ENCODE results near the gene COL26A1. TPM values are rescaled to one million over a fixed set of nuclear protein-coding genes. Genes with fewer than 3 reads are reported as not detected.

Gene COL26A1
- total RNA-seq, 2 donors from 2014 or later: not detected

GRCh38 chr7:101436221-101436735 lies 73.6 kb downstream of the COL26A1 start:
- no peak overlapping the region for H3K4me3 ChIP-seq
- no peak for TF ChIP-seq CTCF (IDR thresholded peaks at IDR 0.05)
- no peaks in the 10 kb centered on the region for H3K9me3 ChIP-seq
- no peaks in the 10 kb centered on the region for H3K4me1 ChIP-seq
- H3K27ac ChIP-seq: no peak overlapping the region
- no peak for DNase-seq (ENCODE audit: low spot score)
- no peaks in the 10 kb centered on the region for H3K36me3 ChIP-seq
- peaks cover 0 to 4% of the 10 kb centered on the region in 2 donors for H3K27me3 ChIP-seq

- no peak for DNase-seq (ENCODE audit: low spot score)
- Histone ChIP-seq H3K27me3 (peaks cover 0 to 4% of the 10 kb centered on the region in 2 donors), H3K4me3 (no peak overlapping the region), H3K27ac (no peak overlapping the region), H3K9me3 (no peaks in the 10 kb centered on the region), H3K36me3 (no peaks in the 10 kb centered on the region), H3K4me1 (no peaks in the 10 kb centered on the region)
- no peak for TF ChIP-seq CTCF (IDR thresholded peaks at IDR 0.05)
Measured at GRCh38 chr7:101436857-101437576, 74.3 kb downstream of the COL26A1 start.

GRCh38 chr7:101441890-101442289 lies 79.2 kb downstream of the COL26A1 start:
- Histone ChIP-seq H3K4me3 (no peak overlapping the region), H3K9me3 (no peaks in the 10 kb centered on the region), H3K27ac (no peak overlapping the region), H3K36me3 (no peaks in the 10 kb centered on the region), H3K4me1 (no peaks in the 10 kb centered on the region), H3K27me3 (no peaks in the 10 kb centered on the region)
- TF ChIP-seq CTCF (IDR thresholded peaks at IDR 0.05): no peak
- no peak for DNase-seq (ENCODE audit: low spot score)

- no peak for DNase-seq (ENCODE audit: low spot score)
- no peaks in the 10 kb centered on the region for H3K27me3 ChIP-seq
Measured at GRCh38 chr7:101442426-101443070, 79.9 kb downstream of the COL26A1 start.

DNA sequence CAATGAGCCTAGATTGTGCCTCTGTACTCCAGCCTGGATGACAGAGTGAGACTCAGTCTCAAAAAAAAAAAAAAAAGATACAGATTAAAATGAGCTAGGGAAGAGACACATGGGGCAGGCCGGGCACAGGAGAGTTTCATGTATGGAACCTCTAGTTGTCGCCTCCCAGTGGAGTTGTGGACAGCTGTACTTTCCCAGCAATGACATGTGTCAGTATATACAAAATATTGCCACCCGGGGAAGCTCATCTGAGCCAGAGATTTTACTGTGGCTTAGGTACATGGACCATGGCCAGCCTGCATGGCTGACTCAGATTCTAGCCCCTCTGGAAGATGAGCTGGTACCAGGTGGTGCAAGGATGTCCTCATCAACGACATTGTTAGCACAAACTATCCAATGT lies 87.4 kb downstream of the COL26A1 start:
- H3K4me1 ChIP-seq: no peaks in the 10 kb centered on the region
- no peaks in the 10 kb centered on the region for H3K27me3 ChIP-seq
- H3K9me3 ChIP-seq: no peaks in the 10 kb centered on the region
- no peaks in the 10 kb centered on the region for H3K36me3 ChIP-seq
- no peak for DNase-seq (ENCODE audit: low spot score)
- H3K4me3 ChIP-seq: no peak overlapping the region
- TF ChIP-seq CTCF (IDR thresholded peaks at IDR 0.05): no peak
- H3K27ac ChIP-seq: no peak overlapping the region

More at GRCh38 chr7:101442426-101443070, 79.9 kb downstream of the COL26A1 start:
- no peaks in the 10 kb centered on the region for H3K9me3 ChIP-seq
- H3K4me1 ChIP-seq: no peaks in the 10 kb centered on the region
- H3K36me3 ChIP-seq: no peaks in the 10 kb centered on the region
- H3K4me3 ChIP-seq: no peak overlapping the region
- no peak for TF ChIP-seq CTCF (IDR thresholded peaks at IDR 0.05)
- no peak overlapping the region for H3K27ac ChIP-seq

All from right atrium auricular region (tissue), 2 donors.